ENCODE data around the gene RHOU. TPM values are rescaled to one million over a fixed set of nuclear protein-coding genes. Genes with fewer than 3 reads are reported as not detected.

The RHOU gene
- polyA plus RNA-seq, 4 donors: 14.5 to 21.9 (median 21.4) TPM

DNA sequence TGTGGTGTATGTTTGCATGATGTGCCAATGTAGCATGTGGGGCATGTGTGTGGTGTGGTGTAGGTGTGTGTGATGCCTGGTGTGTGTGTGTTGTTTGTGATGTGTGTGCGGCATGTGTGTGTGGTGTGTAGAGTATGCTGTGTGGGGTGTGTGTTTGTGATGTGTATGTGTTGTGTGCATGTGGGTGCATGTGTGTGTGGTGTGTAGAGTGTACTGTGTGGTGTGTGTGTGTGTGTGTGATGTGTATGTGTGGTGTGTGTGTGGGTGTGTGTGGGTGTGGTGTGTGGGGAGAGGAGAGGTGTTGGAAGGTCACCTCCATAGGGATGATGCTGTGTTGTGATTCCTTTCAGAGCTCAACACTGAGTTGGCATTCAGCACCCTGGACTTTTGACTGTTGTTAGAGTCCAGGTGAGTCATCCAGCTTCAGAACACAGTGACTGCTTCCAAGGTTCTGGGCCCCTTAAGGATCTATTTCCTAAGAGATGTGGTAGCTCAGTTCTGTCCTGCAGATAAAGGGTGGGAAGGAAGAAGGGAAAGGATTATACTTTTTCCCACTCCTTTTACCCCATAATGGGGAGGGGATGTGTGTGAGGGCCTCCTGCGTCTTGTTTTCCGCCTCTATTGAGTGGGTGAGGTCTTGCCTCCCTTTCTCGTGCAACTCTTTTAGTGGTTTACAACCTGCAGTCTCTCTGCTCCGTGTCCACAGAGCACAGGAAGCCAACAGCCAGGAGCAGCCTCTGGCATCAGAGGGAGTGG lies 47.6 kb downstream of the RHOU start:
- no peak for DNase-seq (ENCODE audit: low read depth in 4 of 4, low spot score in 3 of 4)

DNA sequence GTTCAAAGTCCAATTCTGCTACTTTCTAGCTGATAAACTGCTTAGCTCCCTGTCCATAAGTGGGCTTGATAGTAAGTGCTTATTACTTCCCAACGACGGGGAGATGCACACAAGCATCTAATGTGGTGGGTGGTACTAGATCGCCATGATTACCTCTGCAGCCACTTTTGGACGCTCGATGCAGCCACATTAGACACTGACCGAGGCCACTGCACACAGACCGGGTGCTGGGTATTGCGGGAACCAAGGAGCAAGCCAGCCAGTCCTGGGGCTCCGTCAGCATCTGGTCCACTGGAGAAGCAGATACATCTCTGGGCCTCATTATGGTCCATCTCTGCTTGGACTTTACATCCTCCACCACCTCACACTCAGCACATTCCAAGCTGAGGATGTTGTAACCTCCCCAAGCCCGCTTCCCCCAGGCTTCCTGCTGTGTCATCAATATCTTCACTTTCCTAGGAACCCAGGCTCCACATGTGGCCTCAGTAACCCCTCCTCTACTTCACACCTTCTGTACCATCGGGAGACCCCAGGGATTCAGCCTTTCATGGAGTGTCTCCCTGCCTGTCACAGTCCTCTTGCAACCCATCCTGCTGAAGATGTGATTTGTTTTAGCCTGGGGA lies 48.2 kb downstream of the RHOU start:
- no peak for DNase-seq (ENCODE audit: low read depth in 4 of 4, low spot score in 3 of 4)

DNA sequence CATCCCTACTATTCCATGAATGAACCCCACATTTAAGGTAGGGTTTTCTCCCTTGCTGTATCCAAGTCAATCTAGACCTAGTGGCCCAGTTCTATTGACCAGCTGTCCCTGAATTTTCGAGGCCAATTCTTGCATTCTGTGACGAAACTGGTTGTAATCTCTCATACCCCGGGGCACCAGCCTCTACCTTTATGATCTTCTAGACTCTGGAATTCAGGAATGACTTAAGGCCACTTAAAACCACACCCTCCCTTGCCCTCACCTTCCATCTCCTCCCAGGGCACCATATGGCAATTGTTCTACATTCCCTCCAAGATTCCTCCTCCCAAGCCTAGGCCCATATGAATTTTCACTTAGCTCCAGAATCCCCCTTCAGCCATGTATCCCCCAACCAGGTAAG lies 48.9 kb downstream of the RHOU start:
- DNase-seq (ENCODE audit: low read depth in 4 of 4, low spot score in 3 of 4): no peak

DNA sequence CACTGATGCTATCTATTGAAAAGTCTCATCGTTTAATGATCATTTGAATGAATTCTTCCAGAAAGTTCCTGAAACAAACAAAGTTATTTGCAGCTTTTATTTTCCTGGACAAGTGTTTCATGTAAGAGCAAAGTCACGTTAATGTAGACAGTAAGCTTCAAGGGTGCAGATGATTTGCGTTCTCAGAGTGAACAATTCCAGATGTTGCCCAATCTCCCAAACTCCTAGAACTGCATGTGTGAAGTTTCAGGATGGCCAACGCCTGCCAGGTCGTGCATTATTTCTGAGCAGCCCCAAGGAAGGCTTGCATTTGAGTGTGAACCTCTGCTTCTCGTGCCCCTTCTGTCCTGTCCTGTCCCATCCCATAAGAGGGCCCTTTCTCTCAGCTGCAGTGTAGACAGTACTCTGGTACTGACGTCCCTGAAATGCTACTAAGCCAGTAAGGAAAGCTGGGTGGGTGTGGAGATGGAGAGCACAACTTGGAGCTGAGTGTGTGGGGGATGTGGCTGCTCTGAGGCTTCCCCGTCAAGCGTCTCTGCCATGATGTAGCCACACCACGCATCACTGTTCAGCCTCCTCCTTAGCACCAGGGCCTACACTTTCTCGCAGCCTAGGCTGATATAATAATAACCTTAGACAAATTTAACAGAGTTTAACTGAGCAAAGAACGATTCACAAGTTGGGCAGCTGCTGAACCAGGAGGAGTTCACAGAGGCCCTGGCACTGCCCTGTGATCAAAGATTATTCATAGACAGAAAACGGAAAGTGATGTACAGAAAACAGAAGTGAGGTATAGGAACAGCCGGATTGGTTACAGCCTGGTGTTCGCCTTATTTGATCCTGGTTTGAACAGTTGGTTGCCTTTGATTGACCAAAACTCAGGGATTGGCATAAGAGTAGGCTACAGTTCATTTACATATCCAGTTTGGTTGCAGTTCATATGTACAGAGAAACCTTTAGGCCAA lies 50.4 kb downstream of the RHOU start:
- DNase-seq (ENCODE audit: low read depth in 4 of 4, low spot score in 3 of 4): no peak

DNA sequence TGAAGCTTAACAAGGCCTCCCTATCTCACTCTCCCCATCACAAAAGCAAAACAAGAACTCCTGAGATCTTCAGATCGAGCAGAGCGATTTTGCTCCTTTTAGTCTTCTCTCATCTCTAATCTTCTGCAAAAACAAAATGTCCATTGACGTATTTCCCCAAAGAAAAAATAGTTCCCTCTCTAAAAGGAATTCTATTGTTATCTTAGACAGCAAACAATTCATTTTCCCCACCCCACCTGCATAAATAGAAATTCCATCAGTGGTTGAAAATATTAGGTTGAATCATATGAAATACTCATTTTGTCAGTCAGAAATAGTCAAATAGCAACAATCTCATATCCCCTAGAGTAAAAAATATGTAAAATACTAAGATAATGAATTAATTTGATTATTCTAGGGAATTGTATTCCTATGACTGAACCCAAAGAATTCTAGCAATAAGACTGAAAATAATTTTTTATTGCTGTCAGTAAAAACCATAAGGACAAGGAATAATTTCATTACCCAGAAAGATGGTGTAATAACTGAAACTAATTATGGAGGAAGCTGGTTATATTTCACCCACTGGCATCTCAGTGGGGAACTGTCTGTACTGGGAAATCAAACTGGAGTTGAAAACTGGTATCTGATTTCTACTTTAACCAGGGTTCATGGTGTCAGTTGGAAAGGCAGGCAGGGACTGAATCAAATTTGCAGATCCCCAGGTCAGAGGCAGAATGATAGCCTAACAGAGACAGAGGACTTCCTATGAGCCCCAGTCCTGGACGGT lies 51.3 kb downstream of the RHOU start:
- no peak for DNase-seq (ENCODE audit: low read depth in 4 of 4, low spot score in 3 of 4)

DNA sequence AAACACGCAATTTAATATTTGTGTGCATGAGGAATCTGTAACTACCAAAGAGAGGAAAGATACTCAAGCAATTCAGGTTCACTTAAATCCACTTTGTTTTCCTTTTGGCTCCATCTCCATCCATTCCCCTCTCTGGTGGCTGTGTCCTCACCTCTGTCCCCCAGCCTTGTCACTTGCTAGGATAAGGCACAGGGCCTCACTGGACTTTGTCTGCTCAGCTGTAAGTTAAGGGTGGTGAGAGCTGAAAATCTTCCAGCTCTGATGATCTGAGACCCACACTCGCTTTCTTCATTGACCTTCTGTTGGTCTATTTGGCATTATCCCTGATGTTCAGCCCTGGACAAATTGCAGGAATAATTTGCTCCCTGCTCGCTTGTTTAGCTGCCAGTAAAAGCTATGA lies 56.5 kb downstream of the RHOU start:
- no peak for DNase-seq (ENCODE audit: low read depth in 4 of 4, low spot score in 3 of 4)

DNA sequence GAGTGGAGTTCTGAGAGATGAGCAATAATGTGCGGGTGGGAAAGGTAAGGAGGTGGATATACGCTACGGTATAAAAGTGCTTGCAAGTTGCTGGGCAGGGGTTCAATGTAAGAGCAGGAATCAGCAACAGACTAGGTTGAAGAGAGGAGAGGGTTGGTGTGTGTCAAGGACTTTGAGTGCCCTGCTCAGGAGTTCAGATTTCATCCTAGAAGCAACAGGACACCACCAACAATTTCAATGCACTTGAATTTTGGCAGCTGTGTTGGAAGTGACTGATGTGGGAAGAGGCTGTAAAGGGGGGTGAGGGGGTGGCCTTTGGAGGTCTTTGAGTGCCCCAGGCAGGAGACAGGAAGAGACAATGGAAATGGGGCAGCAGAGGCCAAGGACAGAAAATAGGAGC lies 57.3 kb downstream of the RHOU start:
- DNase-seq (ENCODE audit: low read depth in 4 of 4, low spot score in 3 of 4): no peak

DNA sequence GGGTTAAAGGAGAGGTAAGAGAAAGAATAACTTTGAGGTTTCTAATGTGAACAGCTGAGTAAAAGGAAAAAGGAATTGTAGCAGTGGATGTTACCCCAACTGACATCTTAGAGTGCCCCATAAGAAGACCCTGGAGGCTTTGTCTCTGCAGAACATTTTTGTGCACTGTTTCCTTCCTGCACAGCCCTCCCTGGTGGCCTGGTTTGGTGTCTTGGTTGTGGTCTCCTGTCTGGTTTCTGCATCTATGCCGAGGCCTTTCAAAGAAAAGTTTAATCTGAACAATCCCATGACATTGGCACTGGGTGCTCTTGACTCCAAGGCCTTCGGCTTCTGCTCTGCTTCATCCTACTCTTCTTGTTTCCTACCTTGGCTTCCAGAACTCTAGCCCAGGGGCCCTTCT lies 57.8 kb downstream of the RHOU start:
- DNase-seq (ENCODE audit: low read depth in 4 of 4, low spot score in 3 of 4): no peak

DNA sequence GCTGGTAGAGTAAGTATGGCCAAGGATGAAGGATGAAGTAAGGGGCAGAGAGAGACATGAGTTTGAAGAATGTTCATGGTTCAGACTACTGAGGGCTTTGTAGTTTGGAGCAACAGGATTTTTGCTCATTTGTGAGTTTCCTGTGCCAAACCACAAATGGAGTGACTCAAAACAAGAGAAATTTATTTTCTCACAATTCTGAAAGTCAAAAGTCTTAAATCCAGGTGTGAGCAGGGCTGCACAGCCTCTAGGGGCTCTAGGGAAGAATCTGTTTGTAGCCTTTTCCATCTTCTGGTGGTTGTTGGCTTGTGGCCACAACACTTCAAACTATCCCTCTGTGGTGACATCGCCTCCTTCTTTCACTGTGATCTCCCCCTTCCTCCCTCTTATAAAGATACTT lies 58.9 kb downstream of the RHOU start:
- no peak for DNase-seq (ENCODE audit: low read depth in 4 of 4, low spot score in 3 of 4)

DNA sequence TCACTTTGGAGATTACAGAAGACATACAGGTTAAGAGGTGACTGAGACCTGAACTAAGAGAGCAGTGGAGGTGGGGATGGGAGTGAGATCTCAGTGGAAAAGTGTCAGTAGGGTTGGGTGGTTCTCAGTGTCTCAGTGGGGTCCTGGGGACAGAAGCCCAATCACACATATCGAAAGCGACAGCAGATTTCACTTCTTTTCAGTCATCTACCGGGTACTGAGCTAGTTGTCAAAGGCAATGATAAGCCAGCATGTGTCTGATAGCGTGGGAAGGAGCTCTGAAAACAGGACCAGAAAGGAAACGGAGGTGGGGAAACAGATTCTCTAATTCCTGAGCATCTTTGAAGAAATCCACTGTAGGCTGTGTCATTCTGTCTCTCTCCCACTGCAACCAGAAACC lies 59.5 kb downstream of the RHOU start:
- DNase-seq (ENCODE audit: low read depth in 4 of 4, low spot score in 3 of 4): no peak

DNA sequence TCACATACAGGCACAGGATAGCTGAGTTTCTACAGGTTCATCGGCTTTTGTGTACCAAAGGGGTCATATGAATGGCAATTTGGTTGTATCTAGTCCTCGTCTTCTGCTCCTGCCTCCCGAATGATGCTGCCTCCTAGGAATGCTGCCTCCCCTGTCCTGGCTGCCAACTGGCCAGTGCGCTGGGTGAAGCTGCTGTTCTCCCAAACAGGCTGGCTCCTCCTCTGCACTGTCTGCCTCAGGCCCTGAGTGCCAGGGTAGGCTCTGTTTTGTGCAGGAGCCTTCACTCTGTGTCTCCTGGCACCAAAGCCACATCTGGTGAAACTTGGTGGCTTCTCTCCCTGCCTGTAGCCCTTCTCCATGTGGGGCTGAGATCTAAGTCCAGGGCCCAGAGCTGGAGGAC lies 60.3 kb downstream of the RHOU start:
- no peak for DNase-seq (ENCODE audit: low read depth in 4 of 4, low spot score in 3 of 4)

Other genes starting within 250 kb of the RHOU start
- gene RNF187, start 248.1 kb upstream of the RHOU start, polyA plus RNA-seq (ENCODE audit: insufficient read length in 4 of 4): 10 to 100 TPM; 72.7 to 83.9 (median 80.7) TPM

Measured in left renal pelvis (tissue), 4 donors.